Activated CD4-positive, alpha-beta T cell treated with anti-CD3 and anti-CD28 coated beads for 24 hours (primary cell): Measurements from ENCODE around the gene MYBBP1A.
"Not testable (repeated sequence)": the region's sequence is repeated elsewhere in the genome, so short reads cannot be mapped to it uniquely, and the experiment has no call there.

Experiments
- DNase-seq, 2 donors: peaks; one replicate each; pipeline ENCODE4 v3.0.0-alpha.2; 2020; ENCODE audit warnings: low read depth in 2 of 2

The MYBBP1A gene, protein sequence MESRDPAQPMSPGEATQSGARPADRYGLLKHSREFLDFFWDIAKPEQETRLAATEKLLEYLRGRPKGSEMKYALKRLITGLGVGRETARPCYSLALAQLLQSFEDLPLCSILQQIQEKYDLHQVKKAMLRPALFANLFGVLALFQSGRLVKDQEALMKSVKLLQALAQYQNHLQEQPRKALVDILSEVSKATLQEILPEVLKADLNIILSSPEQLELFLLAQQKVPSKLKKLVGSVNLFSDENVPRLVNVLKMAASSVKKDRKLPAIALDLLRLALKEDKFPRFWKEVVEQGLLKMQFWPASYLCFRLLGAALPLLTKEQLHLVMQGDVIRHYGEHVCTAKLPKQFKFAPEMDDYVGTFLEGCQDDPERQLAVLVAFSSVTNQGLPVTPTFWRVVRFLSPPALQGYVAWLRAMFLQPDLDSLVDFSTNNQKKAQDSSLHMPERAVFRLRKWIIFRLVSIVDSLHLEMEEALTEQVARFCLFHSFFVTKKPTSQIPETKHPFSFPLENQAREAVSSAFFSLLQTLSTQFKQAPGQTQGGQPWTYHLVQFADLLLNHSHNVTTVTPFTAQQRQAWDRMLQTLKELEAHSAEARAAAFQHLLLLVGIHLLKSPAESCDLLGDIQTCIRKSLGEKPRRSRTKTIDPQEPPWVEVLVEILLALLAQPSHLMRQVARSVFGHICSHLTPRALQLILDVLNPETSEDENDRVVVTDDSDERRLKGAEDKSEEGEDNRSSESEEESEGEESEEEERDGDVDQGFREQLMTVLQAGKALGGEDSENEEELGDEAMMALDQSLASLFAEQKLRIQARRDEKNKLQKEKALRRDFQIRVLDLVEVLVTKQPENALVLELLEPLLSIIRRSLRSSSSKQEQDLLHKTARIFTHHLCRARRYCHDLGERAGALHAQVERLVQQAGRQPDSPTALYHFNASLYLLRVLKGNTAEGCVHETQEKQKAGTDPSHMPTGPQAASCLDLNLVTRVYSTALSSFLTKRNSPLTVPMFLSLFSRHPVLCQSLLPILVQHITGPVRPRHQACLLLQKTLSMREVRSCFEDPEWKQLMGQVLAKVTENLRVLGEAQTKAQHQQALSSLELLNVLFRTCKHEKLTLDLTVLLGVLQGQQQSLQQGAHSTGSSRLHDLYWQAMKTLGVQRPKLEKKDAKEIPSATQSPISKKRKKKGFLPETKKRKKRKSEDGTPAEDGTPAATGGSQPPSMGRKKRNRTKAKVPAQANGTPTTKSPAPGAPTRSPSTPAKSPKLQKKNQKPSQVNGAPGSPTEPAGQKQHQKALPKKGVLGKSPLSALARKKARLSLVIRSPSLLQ (N-terminal part only)

GRCh38 chr17:4554997-4555799 is at the start of gene MYBBP1A:
TSS of gene MYBBP1A (minus strand) at chr17:4555384. CDS start at chr17:4555324, 60 bp downstream.
- DNase-seq: peak; percentile 97 to 98

- not testable (repeated sequence) for DNase-seq
These were observed 49.6 kb upstream of the MYBBP1A start for GRCh38 chr17:4604736-4605135.

DNA sequence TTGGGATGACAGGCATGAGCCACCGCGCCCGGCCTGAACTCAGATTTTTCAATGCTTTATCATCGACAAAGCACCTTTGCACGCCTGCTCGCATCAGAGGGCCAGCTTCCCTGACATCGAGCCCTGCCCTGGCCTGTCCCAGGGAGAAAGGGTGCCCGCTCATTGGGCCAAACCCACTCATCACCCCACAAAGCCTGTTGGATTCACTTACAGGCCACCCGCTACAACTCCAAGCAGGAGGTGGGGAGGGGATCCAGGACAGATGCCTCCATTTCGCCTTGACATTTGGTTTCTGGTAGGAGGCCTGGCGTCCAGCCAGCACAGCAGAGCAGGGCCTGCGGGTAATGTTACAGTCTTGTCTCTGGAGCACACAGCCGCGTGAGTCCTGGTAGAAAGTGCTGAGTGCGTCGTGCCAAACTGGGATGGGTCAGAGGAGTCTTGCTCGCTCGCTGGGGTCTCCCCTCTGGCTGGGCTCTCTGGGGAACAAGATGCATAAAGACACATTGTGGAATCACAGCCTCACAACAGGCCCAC is 49.0 kb upstream of the MYBBP1A start:
- no peak for DNase-seq

DNA sequence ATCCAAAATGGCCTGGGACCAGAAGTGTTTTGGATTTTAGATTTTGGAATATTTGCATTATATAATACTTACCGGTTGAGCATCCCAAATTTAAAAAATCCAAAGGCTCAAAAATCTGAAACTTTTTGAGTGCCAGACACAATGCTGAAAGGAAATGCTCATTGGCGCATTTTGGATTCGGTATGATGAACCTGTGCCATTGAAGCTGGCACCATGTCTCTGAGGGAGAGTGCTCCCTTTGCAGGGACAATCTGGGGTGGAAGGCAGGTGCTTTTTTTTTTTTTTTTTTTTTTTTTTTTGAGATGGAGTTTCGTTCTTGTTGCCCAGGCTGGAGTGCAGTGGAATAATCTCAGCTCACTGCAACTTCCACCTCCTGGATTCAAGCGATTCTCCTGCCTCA is 46.9 kb upstream of the MYBBP1A start:
- no peak for DNase-seq

DNA sequence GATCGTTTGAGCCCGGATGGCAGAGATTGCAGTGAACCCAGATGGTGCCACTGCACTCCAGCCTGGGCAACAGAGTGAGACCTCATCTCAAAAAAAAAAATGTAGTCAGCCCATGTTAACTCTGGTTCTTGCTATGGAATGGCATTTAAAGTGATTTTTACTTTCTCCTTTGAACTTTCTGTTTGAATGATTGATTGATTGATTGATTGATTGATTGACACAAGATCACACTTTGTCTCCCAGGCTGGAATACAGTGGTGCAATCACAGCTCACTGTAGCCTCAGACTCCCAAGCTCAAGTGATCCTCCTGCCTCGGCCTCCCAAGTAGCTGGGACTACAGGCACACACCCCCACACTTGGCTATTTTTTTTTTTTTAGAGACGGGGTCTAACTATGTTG is 46.1 kb upstream of the MYBBP1A start:
- DNase-seq: no peak

DNA sequence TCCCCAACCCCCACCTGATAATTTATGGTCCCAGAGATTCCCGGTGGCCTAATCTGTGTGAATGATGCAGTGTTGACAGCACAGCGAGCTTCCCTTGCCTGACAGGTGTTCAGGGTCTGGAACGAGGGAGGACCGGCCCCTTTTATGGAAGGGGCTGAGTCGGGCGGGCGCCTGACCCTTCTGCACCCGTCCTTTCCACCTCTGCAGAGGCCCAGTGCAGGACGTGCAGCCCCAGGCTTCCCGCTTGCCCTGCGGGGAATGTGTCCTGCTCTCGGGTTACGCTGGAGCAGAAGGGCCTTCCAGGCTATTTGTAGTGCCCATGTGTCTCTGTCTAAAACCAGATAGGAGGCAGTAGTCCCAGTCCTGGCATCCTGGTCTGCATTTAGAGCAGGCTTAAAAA is 45.4 kb upstream of the MYBBP1A start:
- DNase-seq: no peak

- no peak for DNase-seq
These were observed 44.5 kb upstream of the MYBBP1A start for GRCh38 chr17:4599505-4600281.

DNA sequence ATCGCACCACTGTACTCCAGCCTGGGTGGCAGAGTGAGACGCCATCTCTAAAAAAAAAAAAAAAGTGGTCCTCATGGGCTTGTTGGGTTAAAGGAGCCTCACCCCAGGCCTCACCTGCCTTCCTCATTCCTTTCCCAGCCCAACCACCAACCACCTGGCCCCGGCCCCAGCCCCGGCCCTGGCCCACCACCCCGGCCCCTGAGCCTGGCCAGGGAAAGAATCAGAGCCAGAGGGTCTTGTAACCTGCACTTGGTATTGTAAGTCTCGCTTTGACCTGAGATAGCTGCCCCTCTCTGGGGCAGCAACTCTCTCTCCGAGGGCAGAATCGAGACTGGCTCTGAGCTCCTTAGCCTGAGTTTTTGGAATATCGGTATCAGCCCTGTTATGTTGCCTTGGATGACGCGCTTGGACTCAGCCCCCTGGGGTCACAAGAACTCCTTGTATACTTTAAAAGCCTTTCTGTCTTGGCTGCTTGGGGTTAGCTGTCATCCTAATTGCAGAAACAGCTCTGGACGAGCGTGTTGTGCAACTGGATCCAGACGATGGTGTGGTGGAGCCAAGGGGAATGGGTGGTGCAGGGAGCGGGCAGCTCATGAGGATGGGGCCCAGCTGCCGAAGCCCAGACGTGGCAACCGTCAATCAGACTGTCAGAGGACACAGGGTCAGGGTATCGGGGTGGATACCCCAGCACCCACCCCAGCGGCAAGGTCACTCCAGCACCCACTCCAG is 43.8 kb upstream of the MYBBP1A start:
- no peak for DNase-seq

GRCh38 chr17:4597975-4598374 is 42.8 kb upstream of the MYBBP1A start:
- DNase-seq: no peak

GRCh38 chr17:4596636-4597380 is 41.6 kb upstream of the MYBBP1A start:
- no peak for DNase-seq

GRCh38 chr17:4595685-4596342 is 40.6 kb upstream of the MYBBP1A start:
- DNase-seq: not testable (repeated sequence)

- DNase-seq: peak in 1 of 2 donors; percentile 26
These were observed 39.9 kb upstream of the MYBBP1A start for GRCh38 chr17:4594931-4595684.

GRCh38 chr17:4594406-4594805 is 39.2 kb upstream of the MYBBP1A start:
- DNase-seq: no peak

DNA sequence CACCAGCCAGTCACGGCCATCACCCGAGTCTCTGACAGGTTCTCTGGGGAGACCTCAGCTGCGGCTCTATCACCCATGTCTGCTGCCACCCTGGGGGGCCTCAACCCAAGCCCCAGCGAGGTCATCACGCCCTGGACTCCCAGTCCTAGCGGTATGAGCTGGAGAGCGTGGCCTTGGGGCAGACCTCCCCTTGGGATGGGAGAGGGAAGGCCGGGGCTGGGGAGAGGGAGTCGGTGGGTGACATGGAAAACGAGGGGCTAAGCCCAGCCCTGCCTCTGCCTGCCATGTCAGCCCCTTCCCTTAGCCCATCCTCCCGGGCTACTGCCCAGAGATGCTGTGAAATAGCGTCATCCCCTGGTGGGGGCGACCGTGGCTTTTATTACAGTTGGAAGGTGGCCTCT is 37.8 kb upstream of the MYBBP1A start:
- DNase-seq: no peak

- DNase-seq: no peak
These were observed 37.2 kb upstream of the MYBBP1A start for GRCh38 chr17:4592240-4593005.

- no peak for DNase-seq
These were observed 36.3 kb upstream of the MYBBP1A start for GRCh38 chr17:4591529-4591928.
